GM19463 (cell line): ENCODE data around the gene NPAS3.
A peak's percentile ranks its signal among the peaks of the same experiment; 100 is the strongest.

Experiments
- ATAC-seq: cut with Tn5 transposase; IDR thresholded peaks from one replicate; pipeline ENCODE4 v1.9.1; 2021; ENCODE audit warnings: mild to moderate bottlenecking, moderate library complexity; ENCODE audit not compliant: unreplicated experiment

Gene NPAS3

DNA sequence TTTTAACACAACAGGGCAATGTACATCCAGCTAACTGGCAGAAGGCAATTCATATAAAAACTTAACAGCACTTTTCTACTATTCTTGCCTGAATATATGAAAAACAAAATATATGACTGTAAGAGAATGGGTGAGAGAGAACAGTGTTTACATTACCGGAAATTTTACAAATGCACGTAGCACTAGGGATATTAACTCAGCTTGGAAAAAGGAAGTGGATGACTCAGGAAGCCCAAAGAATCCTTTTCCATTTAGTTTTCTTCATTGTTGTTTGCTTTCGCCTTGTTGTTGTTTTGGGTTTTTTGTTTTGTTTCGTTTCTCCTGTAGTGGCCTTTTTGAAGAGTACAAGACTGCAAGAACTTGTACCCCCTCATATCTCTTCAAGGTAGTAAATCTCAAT, 716.7 kb downstream of the NPAS3 start:
- ATAC-seq: no peak

DNA sequence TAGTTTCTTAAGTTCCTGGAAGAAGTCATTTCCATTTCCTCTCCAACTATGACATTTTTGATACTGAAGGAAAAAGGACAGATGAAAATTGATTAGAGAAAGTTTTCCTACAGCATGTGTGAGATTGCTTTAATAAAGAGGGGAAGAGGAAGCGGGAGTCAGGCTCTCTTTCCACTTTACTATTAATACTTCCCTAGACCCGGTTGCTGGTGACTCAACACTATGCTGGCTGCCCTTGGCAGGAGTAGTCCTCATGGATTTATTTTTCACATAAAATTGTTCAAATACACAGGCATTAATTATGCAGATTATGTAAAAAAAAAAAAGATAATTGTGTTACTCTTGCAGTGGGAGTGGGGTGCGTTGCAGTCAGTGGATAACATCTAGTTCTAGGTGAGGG, 718.8 kb downstream of the NPAS3 start:
- no peak for ATAC-seq

DNA sequence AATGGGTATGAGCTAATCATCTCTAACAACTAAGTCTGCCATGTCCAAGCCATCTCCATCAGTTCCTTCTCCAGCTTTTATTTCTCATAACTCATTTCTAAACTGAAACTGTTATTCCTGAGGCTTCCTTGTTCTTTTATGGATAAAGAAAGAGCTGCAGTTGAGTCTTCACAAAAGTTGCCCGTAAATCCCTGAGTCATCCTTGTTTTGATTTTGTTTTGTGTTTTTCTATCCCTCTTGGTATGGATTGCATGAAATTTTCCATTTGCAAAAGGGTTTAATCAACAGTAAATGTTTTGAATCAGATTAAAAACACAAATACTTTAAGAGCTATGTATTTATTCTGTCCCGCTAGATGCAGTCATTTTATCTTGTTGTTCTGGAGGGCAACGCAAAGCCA, 721.6 kb downstream of the NPAS3 start:
- ATAC-seq: no peak

DNA sequence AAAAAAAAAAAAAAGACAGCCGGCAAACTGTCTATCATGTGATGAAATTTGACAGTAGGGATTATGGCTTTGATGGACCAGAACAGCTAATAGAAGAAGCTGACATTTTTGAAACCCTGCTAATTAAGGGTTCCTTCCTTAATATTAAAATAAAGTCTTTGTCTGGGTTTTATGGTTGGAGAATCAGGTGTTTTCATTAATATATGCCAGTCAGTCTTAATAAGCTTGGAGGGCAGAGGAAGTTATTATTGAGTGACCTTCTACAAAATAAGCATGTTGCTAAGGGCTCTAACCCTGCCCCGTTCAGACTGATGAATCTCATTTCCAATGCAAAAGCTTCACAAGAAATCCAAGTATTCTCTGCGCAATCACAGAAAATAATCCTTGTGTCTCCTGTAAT, 722.4 kb downstream of the NPAS3 start:
- no peak for ATAC-seq

DNA sequence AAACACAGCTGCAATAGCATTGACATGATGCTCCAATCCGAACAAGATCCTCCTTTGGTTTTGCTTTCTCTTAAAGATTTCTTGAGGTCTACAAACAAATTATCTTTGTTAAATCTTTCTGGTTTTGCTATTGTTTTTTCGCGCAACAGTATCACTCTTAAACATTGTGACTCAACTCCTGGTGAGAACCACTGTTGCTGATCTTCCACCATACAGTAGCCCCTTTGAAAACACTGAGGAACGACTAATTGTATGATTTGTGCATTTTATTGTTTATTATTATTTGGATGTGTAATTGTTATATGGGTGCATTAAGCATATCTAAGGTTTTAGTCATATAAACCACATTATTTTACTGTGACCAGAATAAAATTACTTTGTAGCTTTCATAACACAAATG, 729.4 kb downstream of the NPAS3 start:
- no peak for ATAC-seq

DNA sequence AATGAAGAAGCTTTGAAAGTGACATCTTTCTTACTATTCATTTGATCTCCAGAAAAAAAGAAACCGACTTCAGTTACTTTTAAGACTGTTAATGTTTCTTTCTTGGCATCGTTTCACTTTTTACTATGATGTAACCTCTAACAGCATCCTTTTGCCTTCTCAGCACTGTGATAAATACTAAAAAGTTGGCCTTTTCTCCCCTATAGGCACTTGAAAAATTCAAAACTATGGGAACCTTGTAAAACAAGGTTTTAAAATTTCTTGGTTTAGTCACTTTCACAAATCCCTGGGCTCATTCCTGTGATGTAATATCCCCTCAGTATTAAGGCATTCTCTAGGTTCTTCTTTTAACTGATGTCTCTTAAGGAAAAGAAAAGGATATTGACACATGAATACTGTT, 730.4 kb downstream of the NPAS3 start:
- no peak for ATAC-seq

DNA sequence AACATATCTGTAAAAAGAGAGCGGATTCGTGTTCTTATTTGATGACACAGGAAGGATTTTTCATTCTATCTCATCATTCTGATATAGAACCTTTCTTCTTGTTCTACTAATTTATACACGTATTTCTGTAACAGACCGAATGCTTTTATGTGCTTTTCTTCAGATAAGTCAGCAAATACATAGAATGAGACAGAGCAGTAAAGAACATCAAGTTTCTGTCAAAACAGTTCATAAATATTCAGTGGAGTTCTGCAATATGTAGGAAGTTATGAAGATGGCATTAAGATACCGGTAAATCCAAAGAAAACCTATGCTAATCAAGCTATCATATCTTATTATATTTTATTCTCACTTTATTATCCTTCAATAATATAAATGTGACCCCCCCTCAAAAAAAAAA, 731.6 kb downstream of the NPAS3 start:
- ATAC-seq: no peak

DNA sequence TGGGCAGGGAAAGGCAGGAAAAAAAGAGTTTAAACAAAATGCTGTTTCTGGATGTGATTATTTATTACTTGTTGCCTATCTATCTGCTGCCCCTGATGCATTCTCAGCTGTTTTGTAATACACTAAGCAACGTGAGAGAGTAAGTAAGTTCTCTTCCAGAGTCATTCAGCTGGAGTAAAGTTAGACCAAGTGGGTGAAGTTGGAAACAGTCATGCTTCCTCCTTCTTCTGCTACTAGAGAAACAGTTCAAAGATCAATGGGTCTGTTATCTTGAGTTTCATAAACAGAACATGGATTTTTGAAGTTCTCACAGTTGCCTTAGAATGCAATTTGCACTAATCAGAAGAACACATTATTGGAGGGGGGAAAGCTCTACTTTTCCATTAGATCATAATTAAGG, 732.9 kb downstream of the NPAS3 start:
- no peak for ATAC-seq

DNA sequence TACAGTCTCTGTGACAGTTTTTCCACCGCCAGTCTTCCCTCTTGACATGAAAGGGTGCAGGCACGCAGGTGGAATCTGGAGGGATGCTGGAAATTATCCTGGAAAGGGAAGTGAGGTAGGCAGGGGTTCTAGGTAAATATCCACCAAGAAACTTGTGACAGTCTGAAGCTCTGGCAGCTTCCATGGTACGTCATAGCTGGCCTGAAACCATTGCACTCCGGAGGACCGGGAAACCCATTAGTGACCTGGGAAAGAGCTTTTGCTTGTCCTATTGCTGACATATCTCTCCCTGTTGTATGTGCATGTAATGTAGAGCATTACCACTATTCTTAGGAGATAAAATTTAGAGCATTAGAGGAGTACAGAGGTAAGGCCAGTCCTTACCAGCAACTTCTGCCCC, 736.2 kb downstream of the NPAS3 start:
- no peak for ATAC-seq

DNA sequence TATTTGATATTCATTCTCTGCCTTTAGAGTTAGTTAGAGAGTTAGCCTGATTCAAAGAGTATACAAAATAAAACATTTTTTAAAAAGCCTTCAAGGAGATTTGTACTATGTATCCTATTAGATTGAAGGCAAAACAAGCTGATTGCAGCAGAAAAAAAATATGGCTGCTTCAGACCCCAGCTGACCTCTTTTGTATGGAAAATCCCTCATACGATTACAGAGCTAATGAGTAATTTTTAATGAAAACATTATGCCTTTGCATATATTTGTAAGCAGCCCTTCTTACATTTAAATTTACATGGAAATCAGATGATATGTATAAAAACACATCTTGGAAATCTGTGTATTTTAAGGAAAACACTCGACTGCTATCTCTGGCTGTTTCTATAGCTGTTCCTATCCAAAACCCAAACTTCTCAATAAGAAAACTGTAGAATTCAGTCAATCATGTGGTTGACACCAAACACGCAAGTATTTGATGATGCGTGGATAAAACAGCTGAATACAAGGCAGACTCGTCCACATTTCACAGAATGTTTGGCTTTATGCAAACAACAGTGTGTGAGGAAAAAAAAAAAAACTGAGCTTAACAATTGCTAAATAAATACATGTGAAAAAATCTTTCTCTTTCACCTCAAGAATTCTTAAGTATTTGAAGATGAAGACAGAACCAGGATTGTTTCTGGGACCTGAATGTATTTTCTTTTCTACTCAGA, 736.9 kb downstream of the NPAS3 start:
- ATAC-seq: no peak

DNA sequence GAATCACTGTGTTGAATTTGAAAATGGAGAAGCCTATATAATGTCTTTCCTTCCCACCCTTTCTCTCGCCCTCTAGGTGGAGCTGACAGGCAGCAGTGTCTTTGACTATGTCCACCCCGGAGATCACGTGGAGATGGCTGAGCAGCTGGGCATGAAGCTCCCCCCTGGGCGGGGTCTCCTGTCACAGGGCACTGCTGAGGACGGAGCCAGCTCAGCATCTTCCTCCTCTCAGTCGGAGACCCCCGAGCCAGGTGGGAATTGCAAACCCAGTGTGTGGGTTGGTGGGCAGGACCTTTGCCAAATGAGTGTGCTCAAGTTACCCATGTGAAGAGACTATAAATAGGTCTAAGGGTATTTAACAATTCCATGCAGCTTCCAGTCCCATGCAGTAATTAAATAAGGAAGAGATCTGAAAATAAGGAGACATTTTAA, 737.5 kb downstream of the NPAS3 start:
- ATAC-seq: peak; percentile 86

DNA sequence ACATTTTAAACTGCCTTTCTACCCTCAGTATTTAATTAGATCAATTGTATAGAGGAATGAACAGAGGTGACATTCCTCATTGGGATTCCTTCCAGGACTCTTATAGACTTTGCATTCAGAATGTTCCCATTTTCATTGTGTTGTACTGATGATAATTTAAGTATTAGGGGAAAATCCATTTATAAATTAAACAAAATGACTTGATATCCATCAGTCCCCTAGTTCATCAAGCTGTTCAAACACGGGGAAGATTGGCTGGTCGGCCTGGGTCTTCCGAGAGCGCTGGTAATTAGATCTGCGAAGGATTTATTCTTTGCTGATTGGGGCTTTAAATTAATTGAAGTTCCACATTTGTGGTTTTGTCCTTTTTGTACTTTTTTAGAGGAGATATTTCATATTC, 738.2 kb downstream of the NPAS3 start:
- ATAC-seq: no peak

DNA sequence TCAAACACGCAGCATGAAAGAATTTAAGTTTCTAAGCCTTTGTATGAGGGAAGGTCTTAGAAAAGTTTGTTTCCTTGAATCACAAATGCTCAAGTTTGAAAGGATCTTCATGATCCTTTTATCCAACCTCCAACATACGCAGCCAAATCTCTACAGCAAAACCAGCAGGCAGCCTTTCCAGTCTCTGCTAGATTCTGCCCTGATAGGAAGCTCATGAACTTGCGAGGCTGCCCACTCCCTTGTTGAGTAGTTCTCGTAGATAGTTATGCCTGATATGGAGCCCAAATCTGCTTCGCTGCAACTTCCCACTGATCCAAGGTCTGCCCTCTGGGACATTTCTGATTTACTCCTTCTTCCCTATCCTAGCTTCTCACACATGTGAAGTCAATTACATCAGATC, 739.3 kb downstream of the NPAS3 start:
- ATAC-seq: no peak

DNA sequence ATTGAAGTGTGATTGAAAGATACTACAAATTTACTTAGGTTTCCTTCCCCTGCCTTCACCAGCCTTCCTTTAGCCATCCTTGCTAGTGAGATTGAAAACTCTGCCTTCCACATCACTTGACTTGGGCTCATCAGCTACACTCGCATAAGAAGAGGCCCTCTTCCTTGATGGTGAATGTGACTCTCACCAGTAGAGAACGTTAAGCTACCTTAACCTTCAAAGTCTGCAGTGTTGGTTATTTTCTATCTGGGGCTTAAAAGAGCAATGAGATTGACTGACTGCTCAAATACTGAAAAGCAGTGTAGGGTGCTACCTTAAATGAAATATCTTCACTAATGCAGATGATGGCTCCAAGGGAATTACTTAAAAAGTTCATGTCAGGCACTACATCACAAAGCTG, 740.3 kb downstream of the NPAS3 start:
- ATAC-seq: no peak

DNA sequence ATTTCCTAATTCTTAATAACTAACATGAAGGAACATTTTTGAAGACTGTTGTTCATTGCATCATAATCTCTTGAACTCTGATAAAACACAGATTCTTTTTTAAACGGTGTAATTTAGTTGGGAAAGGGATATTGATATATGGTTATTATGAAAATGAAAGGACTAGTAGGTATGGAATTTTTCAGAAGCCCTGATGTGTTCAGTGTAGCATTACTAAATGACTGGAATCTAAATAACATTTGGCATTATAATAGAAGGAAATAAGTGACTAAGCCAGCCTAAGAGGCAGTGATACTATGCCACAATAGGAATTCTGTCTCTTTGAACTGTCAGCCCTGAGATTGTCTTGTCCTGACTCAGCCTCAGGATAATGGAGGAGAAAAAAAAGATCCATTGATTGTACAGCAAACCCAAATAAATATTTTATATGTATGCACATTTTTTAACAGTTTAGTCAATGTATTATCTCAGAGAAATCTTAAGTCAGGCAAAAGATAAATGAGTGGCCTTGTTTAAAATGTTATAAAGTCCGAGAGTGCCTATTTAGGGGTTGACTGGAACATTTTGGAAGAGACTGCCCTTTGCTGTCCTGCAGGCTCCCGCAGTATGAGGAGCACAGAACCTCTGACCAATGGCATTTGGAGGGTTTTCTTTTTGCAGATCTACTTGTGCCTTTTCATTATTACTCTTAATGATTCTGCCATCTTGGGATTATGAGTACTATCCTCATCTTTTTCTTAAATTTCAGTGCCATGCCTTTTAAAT, 741.0 kb downstream of the NPAS3 start:
- no peak for ATAC-seq

DNA sequence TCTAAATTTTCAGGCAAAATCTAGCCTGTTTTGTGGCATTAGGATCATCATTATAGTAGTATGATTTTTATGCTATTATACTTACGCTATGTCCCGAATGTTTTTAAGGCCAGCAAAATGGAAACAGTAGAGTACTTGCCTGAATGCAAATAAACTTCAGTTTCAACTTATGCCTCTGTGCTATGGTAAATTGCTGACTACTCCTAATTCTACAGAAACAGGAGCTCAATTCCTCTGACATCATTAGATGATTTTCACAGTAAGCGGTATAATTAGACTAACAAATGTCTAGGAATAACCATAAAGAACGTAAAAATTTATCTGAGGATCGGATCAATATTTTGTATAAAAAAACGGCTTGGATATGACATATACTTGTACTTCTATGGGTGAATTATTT, 742.2 kb downstream of the NPAS3 start:
- no peak for ATAC-seq

DNA sequence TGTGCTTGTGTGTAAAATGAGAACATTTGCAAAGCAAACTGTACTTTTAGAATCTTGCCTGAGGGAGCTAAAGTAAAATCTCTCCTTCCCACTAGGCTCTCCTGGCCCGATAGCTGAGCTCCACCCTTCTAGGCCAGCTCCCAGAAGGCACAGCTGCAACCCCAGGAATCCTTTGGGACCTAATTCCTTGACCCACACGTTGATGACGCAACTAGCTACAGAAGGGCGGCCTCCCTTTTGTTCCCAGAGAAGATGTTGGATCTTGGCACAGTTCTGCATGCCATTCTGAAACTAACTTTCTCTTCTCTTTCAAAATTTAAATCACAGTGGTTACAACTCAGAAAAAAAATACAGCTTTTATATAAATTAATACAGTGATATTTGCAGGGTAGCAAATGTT, 744.1 kb downstream of the NPAS3 start:
- ATAC-seq: no peak

DNA sequence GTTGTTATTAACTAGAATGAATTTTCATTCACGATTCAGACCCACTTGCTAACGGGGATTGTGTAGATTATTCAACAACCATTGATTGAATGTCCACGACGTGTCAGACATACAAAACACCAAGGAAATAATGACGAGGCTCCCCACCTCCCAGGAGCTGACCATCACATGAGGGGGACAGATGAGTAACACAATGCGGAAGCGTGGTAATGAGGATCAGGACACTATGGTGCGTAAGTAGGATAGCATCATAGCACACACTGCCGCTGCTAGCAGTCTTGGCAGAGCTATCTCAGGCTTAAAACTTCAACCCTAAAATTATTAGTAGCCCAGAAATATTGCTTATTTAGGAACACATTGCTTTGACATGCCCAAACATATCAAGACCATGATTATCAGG, 746.3 kb downstream of the NPAS3 start:
- no peak for ATAC-seq

DNA sequence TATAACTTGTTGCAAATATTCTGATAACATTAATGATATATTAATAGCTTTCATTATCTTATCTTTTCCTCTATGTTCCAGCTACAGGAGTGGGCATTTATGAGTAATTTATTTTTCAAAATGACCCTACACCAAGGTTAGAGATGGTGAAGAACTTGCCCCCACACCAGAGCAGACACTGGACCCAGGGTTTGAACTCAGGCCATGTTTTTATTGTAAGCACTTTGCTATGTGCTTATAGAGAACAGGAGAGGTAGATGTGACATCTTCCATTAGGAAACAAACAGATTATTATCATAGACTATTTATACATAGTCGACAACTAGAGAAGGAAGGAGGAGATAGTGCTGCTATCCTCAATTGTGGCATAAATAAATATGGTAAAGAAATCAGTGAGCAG, 747.0 kb downstream of the NPAS3 start:
- no peak for ATAC-seq

DNA sequence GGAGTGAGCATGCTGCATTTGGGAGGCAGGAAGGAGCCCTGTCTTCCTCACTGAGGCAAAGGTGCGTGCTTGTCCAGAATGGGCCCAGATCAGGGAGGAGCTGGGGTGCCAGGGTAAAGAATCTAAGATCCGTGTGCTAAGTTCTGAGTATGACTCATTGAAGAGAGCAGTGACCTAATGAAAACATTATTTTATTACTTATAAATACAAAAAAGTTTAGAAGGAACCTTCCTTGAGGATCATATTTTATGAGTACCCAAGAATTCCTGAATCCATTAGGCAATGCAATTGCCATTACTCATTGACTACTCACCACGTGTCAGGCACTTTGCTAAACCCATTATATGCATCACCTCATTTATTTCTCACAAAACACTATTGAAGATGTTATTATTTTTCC, 747.5 kb downstream of the NPAS3 start:
- no peak for ATAC-seq

DNA sequence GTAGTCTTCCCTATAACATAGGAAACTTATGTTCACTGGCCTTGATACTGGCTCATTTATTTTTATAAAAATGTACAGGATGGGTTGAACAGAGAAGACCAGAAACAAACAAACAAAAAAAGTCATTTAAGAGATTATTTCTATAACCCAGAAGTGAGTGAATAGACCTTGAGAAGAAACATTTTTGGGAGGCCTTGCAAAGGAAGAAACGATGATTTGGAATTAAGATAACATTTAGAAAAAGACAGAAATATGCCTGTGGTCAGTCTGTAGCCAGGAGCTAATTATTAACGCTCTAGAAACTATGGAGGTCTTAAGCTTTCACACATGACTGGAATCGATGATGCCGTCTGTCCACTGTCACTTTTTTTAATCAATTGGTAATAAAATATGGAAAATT, 748.2 kb downstream of the NPAS3 start:
- no peak for ATAC-seq

DNA sequence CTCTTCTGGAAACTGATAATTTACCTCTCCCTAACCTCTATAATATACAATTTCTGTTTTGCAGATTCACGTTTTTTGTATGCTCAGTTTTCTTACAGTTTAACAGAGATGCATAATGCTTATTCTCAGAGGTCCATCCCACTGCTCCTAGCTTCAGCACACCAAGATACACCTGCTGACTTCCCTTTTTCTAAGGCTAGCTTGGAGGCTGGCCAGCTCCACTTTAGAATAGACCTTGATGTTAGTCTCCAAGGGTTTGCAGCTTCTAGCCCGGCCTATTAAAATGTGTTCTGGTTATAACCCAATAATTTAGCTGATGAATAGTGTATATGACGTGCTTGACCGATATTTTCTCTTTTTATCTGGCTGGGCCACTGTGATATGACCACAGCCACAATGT, 751.0 kb downstream of the NPAS3 start:
- no peak for ATAC-seq

DNA sequence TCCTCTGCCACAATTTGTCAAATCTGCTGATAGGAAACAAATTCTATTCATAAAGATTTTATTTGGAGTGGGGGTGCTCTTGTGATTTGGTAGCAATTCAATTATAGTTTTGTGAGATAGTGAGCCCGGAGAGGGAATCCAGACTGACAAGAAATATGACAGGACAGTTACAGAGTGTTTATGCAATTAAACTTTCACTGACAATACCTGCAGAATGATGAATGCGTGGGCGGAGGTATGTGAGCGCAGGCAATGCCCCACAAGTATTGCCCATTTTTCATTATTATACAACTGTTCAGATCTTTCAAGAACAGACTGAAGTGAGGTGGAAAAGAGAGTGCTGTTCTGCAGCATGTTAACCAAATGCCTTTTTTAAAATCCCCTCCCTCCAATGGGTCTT, 753.2 kb downstream of the NPAS3 start:
- no peak for ATAC-seq
